ENCODE results near the gene MAP4K4.

Gene MAP4K4

DNA sequence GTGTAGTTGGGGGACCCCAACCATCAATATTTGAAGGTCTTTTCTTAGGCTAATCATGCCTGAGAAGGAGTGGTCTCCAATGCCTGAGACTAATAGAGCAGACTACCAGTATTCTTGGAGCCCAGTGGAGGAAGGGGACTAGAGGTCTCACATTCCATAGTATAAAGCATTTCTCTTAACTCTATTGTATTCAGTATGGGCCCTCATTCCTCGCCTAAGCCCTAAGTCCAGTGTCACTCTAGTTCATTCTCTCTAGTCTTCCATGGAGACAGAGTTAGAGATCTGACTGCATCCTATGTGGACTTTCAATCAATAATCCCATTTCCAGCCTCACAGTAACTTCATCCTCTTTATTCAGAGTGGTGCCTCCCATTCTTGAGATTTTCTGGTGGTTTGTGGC, 29.7 kb upstream of the MAP4K4 start:
- no peaks in the 10 kb centered on the region for H3K36me3 ChIP-seq (ENCODE audit: insufficient read depth, low read length)
- H2AFZ ChIP-seq (ENCODE audit: low read length), result no peak overlapping the region
- H3K9ac ChIP-seq (ENCODE audit: low read depth, low read length, poor library complexity, severe bottlenecking), result no peak overlapping the region
- H3K4me3 ChIP-seq (ENCODE audit: low read length, poor library complexity, severe bottlenecking), result no peak overlapping the region
- no peaks in the 10 kb centered on the region for H3K9me2 ChIP-seq (replicated peaks; ENCODE audit: low read depth, low read length)
- H3F3A ChIP-seq (ENCODE audit: low read depth), result no peaks in the 10 kb centered on the region
- peaks cover 9% of the 10 kb centered on the region; the same call in 1 of the 2 replicates for H3K9me3 ChIP-seq (ENCODE audit: insufficient read depth, low read depth, low read length)
- H3K4me1 ChIP-seq (ENCODE audit: insufficient read depth, low read length, poor library complexity, severe bottlenecking), result no peaks in the 10 kb centered on the region
- no peaks in the 10 kb centered on the region for H4K20me1 ChIP-seq (ENCODE audit: insufficient read depth, low read length, poor library complexity, severe bottlenecking)
- H3K4me2 ChIP-seq (ENCODE audit: low read depth, low read length, poor library complexity, severe bottlenecking), result no peak overlapping the region
- H3K79me2 ChIP-seq (ENCODE audit: insufficient read depth, low read length), result no peaks in the 10 kb centered on the region
- no peaks in the 10 kb centered on the region for H3K27me3 ChIP-seq (ENCODE audit: insufficient read depth, low read length, poor library complexity, severe bottlenecking)
- TF ChIP-seq CTCF (conservative IDR thresholded peaks at IDR 0.05; ENCODE audit: low read length) (no peak), EZH2phosphoT487 (IDR thresholded peaks at IDR 0.05; ENCODE audit: borderline replicate concordance) (no peak)

GRCh38 chr2:101672047-101672446, 25.5 kb upstream of the MAP4K4 start:
- Histone ChIP-seq H4K20me1 (ENCODE audit: insufficient read depth, low read length, poor library complexity, severe bottlenecking) (no peaks in the 10 kb centered on the region), H3K79me2 (ENCODE audit: insufficient read depth, low read length) (no peaks in the 10 kb centered on the region), H3K9ac (ENCODE audit: low read depth, low read length, poor library complexity, severe bottlenecking) (no peak overlapping the region), H3K4me3 (ENCODE audit: low read length, poor library complexity, severe bottlenecking) (no peak overlapping the region), H3K4me2 (ENCODE audit: low read depth, low read length, poor library complexity, severe bottlenecking) (no peak overlapping the region), H3K9me2 (replicated peaks; ENCODE audit: low read depth, low read length) (no peaks in the 10 kb centered on the region), H3K4me1 (ENCODE audit: insufficient read depth, low read length, poor library complexity, severe bottlenecking) (no peaks in the 10 kb centered on the region), H3K27me3 (ENCODE audit: insufficient read depth, low read length, poor library complexity, severe bottlenecking) (no peaks in the 10 kb centered on the region), H3K36me3 (ENCODE audit: insufficient read depth, low read length) (no peaks in the 10 kb centered on the region), H2AFZ (ENCODE audit: low read length) (no peak overlapping the region), H3K9me3 (ENCODE audit: insufficient read depth, low read depth, low read length) (peaks cover 12% of the 10 kb centered on the region; the same call in 1 of the 2 replicates), H3F3A (ENCODE audit: low read depth) (no peaks in the 10 kb centered on the region)
- TF ChIP-seq CTCF (conservative IDR thresholded peaks at IDR 0.05; ENCODE audit: low read length) (no peak), EZH2phosphoT487 (IDR thresholded peaks at IDR 0.05; ENCODE audit: borderline replicate concordance) (no peak)

GRCh38 chr2:101673920-101674319, 23.6 kb upstream of the MAP4K4 start:
- Histone ChIP-seq H3K4me3 (ENCODE audit: low read length, poor library complexity, severe bottlenecking) (no peak overlapping the region), H3K9ac (ENCODE audit: low read depth, low read length, poor library complexity, severe bottlenecking) (no peak overlapping the region), H2AFZ (ENCODE audit: low read length) (no peak overlapping the region), H4K20me1 (ENCODE audit: insufficient read depth, low read length, poor library complexity, severe bottlenecking) (no peaks in the 10 kb centered on the region), H3K9me3 (ENCODE audit: insufficient read depth, low read depth, low read length) (peaks cover 12% of the 10 kb centered on the region; the same call in 1 of the 2 replicates), H3K36me3 (ENCODE audit: insufficient read depth, low read length) (no peaks in the 10 kb centered on the region), H3F3A (ENCODE audit: low read depth) (no peaks in the 10 kb centered on the region), H3K9me2 (replicated peaks; ENCODE audit: low read depth, low read length) (no peaks in the 10 kb centered on the region), H3K27me3 (ENCODE audit: insufficient read depth, low read length, poor library complexity, severe bottlenecking) (no peaks in the 10 kb centered on the region), H3K4me1 (ENCODE audit: insufficient read depth, low read length, poor library complexity, severe bottlenecking) (no peaks in the 10 kb centered on the region), H3K79me2 (ENCODE audit: insufficient read depth, low read length) (no peaks in the 10 kb centered on the region), H3K4me2 (ENCODE audit: low read depth, low read length, poor library complexity, severe bottlenecking) (no peak overlapping the region)
- no peak for TF ChIP-seq CTCF (conservative IDR thresholded peaks at IDR 0.05; ENCODE audit: low read length)
- TF ChIP-seq EZH2phosphoT487 (IDR thresholded peaks at IDR 0.05; ENCODE audit: borderline replicate concordance), result no peak
